Chondrocyte (in vitro differentiated cells): ENCODE measurements around the gene DCTN1. TPM values are rescaled to one million over a fixed set of nuclear protein-coding genes. Genes with fewer than 3 reads are reported as not detected.
A peak's percentile ranks its signal among the peaks of the same experiment; 100 is the strongest.

Source experiments
- DNase-seq: peaks from one replicate; pipeline ENCODE4 v3.0.0; 2021; ENCODE audit warnings: mixed read lengths, low spot score
- H3K27ac Mint-ChIP-seq: one replicate; pipeline ENCODE4 v1.8.0; 2021; ENCODE audit warnings: mild to moderate bottlenecking, moderate library complexity, mixed read lengths; ENCODE audit not compliant: unreplicated experiment
- H3K27me3 Mint-ChIP-seq: 2 replicates; pipeline ENCODE4 v1.8.0; 2021; ENCODE audit warnings: low read depth, mixed read lengths
- H3K36me3 Mint-ChIP-seq: 2 replicates; pipeline ENCODE4 v1.8.0; 2021; ENCODE audit warnings: low read depth, mixed read lengths
- H3K4me1 Mint-ChIP-seq: 2 replicates; pipeline ENCODE4 v1.8.0; 2021; ENCODE audit warnings: low read depth, mild to moderate bottlenecking, mixed read lengths
- H3K4me3 Mint-ChIP-seq: one replicate; pipeline ENCODE4 v1.8.0; 2021; ENCODE audit warnings: mild to moderate bottlenecking, moderate library complexity, mixed read lengths; ENCODE audit not compliant: unreplicated experiment
- H3K9me3 Mint-ChIP-seq: 2 replicates; pipeline ENCODE4 v1.8.0; 2021; ENCODE audit warnings: low read depth, mixed read lengths
- CTCF ChIP-seq: fragments of 200-600 bp; sonication (generic); IDR thresholded peaks from 2 replicates; pipeline ENCODE4 v1.5.0; 2021; ENCODE audit warnings: antibody characterized with exemption, mild to moderate bottlenecking, moderate library complexity
- long read RNA-seq: library from polyadenylated mRNA; stranded (forward); transcript quantifications from one replicate; pipeline ENCODE4 v2.0.0, GENCODE V29; 2021
- total RNA-seq: library from RNA; stranded (reverse); gene quantifications from 3 replicates; pipeline ENCODE4 v1.2.1, GENCODE V29; 2021

The DCTN1 gene
- total RNA-seq: 157 to 167 TPM (median 161 TPM) in 3 replicates
- long read RNA-seq, full-length matches to known transcripts: 407 of 561 reads
- long read RNA-seq, partial matches to known transcripts: 100 of 561 reads
- long read RNA-seq, other reads (novel, unspliced or antisense): 54 of 561 reads

- no peak for TF ChIP-seq CTCF
- H3K4me3 Mint-ChIP-seq: peak within 1 kb of the TSS; percentile 76
- H3K9me3 Mint-ChIP-seq: no peaks in the 10 kb centered on the region
- no peak for DNase-seq
- H3K27me3 Mint-ChIP-seq: no peaks in the 10 kb centered on the region
- peaks cover 14% of the 10 kb centered on the region for H3K36me3 Mint-ChIP-seq
- H3K4me1 Mint-ChIP-seq: peaks cover 34% of the 10 kb centered on the region
- H3K27ac Mint-ChIP-seq: peak within 1 kb of the TSS; percentile 82
These were observed at the start of gene DCTN1 for GRCh38 chr2:74379851-74380789. DCTN1 (minus strand) TSS chr2:74380311; CDS start chr2:74380037, 274 bp downstream.

- no peaks in the 10 kb centered on the region for H3K9me3 Mint-ChIP-seq
- H3K4me1 Mint-ChIP-seq: no peaks in the 10 kb centered on the region
- no peaks in the 10 kb centered on the region for H3K27me3 Mint-ChIP-seq
- no peak overlapping the region for H3K27ac Mint-ChIP-seq
- no peak for TF ChIP-seq CTCF
- no peak overlapping the region for H3K4me3 Mint-ChIP-seq
- DNase-seq: no peak
- H3K36me3 Mint-ChIP-seq: peaks cover 36% of the 10 kb centered on the region
These were observed 48.6 kb upstream of the DCTN1 start for GRCh38 chr2:74428675-74429074.

- Mint-ChIP-seq H3K27ac (no peak overlapping the region), H3K4me3 (no peak overlapping the region), H3K27me3 (no peaks in the 10 kb centered on the region), H3K36me3 (peaks cover 36% of the 10 kb centered on the region), H3K9me3 (no peaks in the 10 kb centered on the region), H3K4me1 (no peaks in the 10 kb centered on the region)
- DNase-seq: no peak
- no peak for TF ChIP-seq CTCF
These were observed 47.4 kb upstream of the DCTN1 start for GRCh38 chr2:74427551-74427950.

GRCh38 chr2:74426181-74426758 lies 46.2 kb upstream of the DCTN1 start:
- no peaks in the 10 kb centered on the region for H3K9me3 Mint-ChIP-seq
- H3K27me3 Mint-ChIP-seq: no peaks in the 10 kb centered on the region
- H3K4me3 Mint-ChIP-seq: no peak overlapping the region
- H3K4me1 Mint-ChIP-seq: peaks cover 8% of the 10 kb centered on the region
- H3K36me3 Mint-ChIP-seq: peaks cover 32% of the 10 kb centered on the region
- TF ChIP-seq CTCF: no peak
- no peak for DNase-seq
- no peak overlapping the region for H3K27ac Mint-ChIP-seq

GRCh38 chr2:74425523-74425922 lies 45.4 kb upstream of the DCTN1 start:
- DNase-seq: no peak
- Mint-ChIP-seq H3K4me3 (no peak overlapping the region), H3K4me1 (peaks cover 12% of the 10 kb centered on the region), H3K9me3 (no peaks in the 10 kb centered on the region), H3K36me3 (peaks cover 30% of the 10 kb centered on the region), H3K27ac (no peak overlapping the region), H3K27me3 (no peaks in the 10 kb centered on the region)
- no peak for TF ChIP-seq CTCF
